ENCODE results near the gene EFCAB9. TPM values are rescaled to one million over a fixed set of nuclear protein-coding genes. Genes with fewer than 3 reads are reported as not detected.
"Not testable (repeated sequence)": the region's sequence is repeated elsewhere in the genome, so short reads cannot be mapped to it uniquely, and the experiment has no call there.

EFCAB9 gene
- total RNA-seq, 4 donors from 2014 or later = not detected

GRCh38 chr5:172147857-172148256 lies 46.1 kb upstream of the EFCAB9 start:
- TF ChIP-seq EP300 (IDR thresholded peaks at IDR 0.05) = no peak

GRCh38 chr5:172148381-172148780 lies 45.6 kb upstream of the EFCAB9 start:
- DNase-seq (ENCODE audit: low spot score in 2 of 2) = peak in 1 of 2 donors; percentile 44
- Histone ChIP-seq H3K4me3 (no peak overlapping the region), H3K9me3 (no peaks in the 10 kb centered on the region), H3K36me3 (no peaks in the 10 kb centered on the region), H3K4me1 (peaks cover 13% of the 10 kb centered on the region), H3K27me3 (no peaks in the 10 kb centered on the region), H3K27ac (no peak overlapping the region)
- no peak for TF ChIP-seq EP300 (IDR thresholded peaks at IDR 0.05)
- no peak for TF ChIP-seq POLR2AphosphoS5 (IDR thresholded peaks at IDR 0.05)
- TF ChIP-seq POLR2A (IDR thresholded peaks at IDR 0.05) = no peak
- TF ChIP-seq CTCF (IDR thresholded peaks at IDR 0.05) = no peak
- WGBS = 89% methylated on average over 4 of the region's 9 CpGs

More at GRCh38 chr5:172147857-172148256, 46.1 kb upstream of the EFCAB9 start:
- peaks cover 13% of the 10 kb centered on the region for H3K4me1 ChIP-seq
- no peak overlapping the region for H3K27ac ChIP-seq
- H3K9me3 ChIP-seq = no peaks in the 10 kb centered on the region
- DNase-seq (ENCODE audit: low spot score in 2 of 2) = peak in 1 of 2 donors; percentile 30
- WGBS = 68% methylated on average over 9 of the region's 10 CpGs
- no peak overlapping the region for H3K4me3 ChIP-seq
- H3K36me3 ChIP-seq = no peaks in the 10 kb centered on the region
- no peaks in the 10 kb centered on the region for H3K27me3 ChIP-seq

GRCh38 chr5:172149073-172149472 lies 44.9 kb upstream of the EFCAB9 start:
- whole genome bisulfite sequencing = 89% methylated on average over 3 of the region's 3 CpGs
- TF ChIP-seq POLR2A (IDR thresholded peaks at IDR 0.05) (no peak), CTCF (IDR thresholded peaks at IDR 0.05) (no peak), EP300 (IDR thresholded peaks at IDR 0.05) (no peak), POLR2AphosphoS5 (IDR thresholded peaks at IDR 0.05) (no peak)
- H3K27ac ChIP-seq = no peak overlapping the region
- H3K36me3 ChIP-seq = no peaks in the 10 kb centered on the region
- H3K9me3 ChIP-seq = no peaks in the 10 kb centered on the region
- DNase-seq (ENCODE audit: low spot score in 2 of 2) = no peak
- H3K4me3 ChIP-seq = no peak overlapping the region
- no peaks in the 10 kb centered on the region for H3K27me3 ChIP-seq
- H3K4me1 ChIP-seq = peaks cover 12% of the 10 kb centered on the region

- not testable (repeated sequence) for H3K27me3 ChIP-seq, H3K36me3 ChIP-seq, H3K27ac ChIP-seq, H3K9me3 ChIP-seq, H3K4me1 ChIP-seq, H3K4me3 ChIP-seq
- 91% methylated on average over 10 of the region's 11 CpGs for WGBS
- peak in 1 of 2 donors; percentile 44 for DNase-seq (ENCODE audit: low spot score in 2 of 2)
These were observed 44.5 kb upstream of the EFCAB9 start for GRCh38 chr5:172149481-172149880.

- peaks cover 7% of the 10 kb centered on the region for H3K4me1 ChIP-seq
- H3K27ac ChIP-seq = no peak overlapping the region
- no peaks in the 10 kb centered on the region for H3K27me3 ChIP-seq
- 70% methylated on average over 10 of the region's 16 CpGs for WGBS
- peak; percentile 75 to 81 for DNase-seq (ENCODE audit: low spot score in 2 of 2)
- no peaks in the 10 kb centered on the region for H3K36me3 ChIP-seq
- TF ChIP-seq POLR2AphosphoS5 (IDR thresholded peaks at IDR 0.05) (no peak), CTCF (IDR thresholded peaks at IDR 0.05) (no peak), EP300 (IDR thresholded peaks at IDR 0.05) (no peak)
- H3K4me3 ChIP-seq = no peak overlapping the region
- no peaks in the 10 kb centered on the region for H3K9me3 ChIP-seq
These were observed 43.2 kb upstream of the EFCAB9 start for GRCh38 chr5:172150514-172151425.

GRCh38 chr5:172151661-172152210 lies 42.2 kb upstream of the EFCAB9 start:
- WGBS = 92% methylated on average over 10 of the region's 10 CpGs
- peak in 1 of 2 donors; percentile 40 for DNase-seq (ENCODE audit: low spot score in 2 of 2)
- no peak for TF ChIP-seq POLR2A (IDR thresholded peaks at IDR 0.05)
- TF ChIP-seq EP300 (IDR thresholded peaks at IDR 0.05) = no peak
- TF ChIP-seq POLR2AphosphoS5 (IDR thresholded peaks at IDR 0.05) = no peak
- no peak for TF ChIP-seq CTCF (IDR thresholded peaks at IDR 0.05)
- H3K4me1 ChIP-seq = peaks cover 7% of the 10 kb centered on the region
- H3K36me3 ChIP-seq = no peaks in the 10 kb centered on the region
- no peak overlapping the region for H3K4me3 ChIP-seq
- no peak overlapping the region for H3K27ac ChIP-seq
- no peaks in the 10 kb centered on the region for H3K27me3 ChIP-seq
- no peaks in the 10 kb centered on the region for H3K9me3 ChIP-seq

Measured in suprapubic skin (tissue), 4 donors.